Mesenchymal stem cell (in vitro differentiated cells and primary cell): ENCODE results near the gene VCAN.

Experiments used
- DNase-seq: peaks from one replicate; pipeline ENCODE4 v3.0.0-alpha.2; 2013
- H2AFZ ChIP-seq: one replicate; pipeline ENCODE4 v1.6.1; 2013; ENCODE audit warnings: low read depth, mild to moderate bottlenecking, control low read depth, inconsistent platforms, low read length, moderate library complexity
- H2AK5ac ChIP-seq: 2 replicates; pipeline ENCODE4 v1.6.1; 2013; ENCODE audit warnings: low read length, moderate library complexity, mild to moderate bottlenecking, inconsistent platforms; ENCODE audit not compliant: severe bottlenecking
- H2BK120ac ChIP-seq: one replicate; pipeline ENCODE4 v1.6.1; 2013; ENCODE audit warnings: low read depth, mild to moderate bottlenecking, inconsistent platforms, low read length, moderate library complexity
- H2BK12ac ChIP-seq, 2 experiments: one replicate each; pipeline ENCODE4 v1.6.1; 2013; ENCODE audit warnings: inconsistent platforms in 2 of 2, low read length in 2 of 2, mild to moderate bottlenecking in 2 of 2, moderate library complexity in 2 of 2, control low read depth in 1 of 2
- H2BK15ac ChIP-seq: one replicate; pipeline ENCODE4 v1.6.1; 2013; ENCODE audit warnings: mild to moderate bottlenecking, low read depth, inconsistent platforms; ENCODE audit not compliant: poor library complexity, severe bottlenecking
- H2BK5ac ChIP-seq: 2 replicates; pipeline ENCODE4 v1.6.1; 2013; ENCODE audit warnings: low read depth, mild to moderate bottlenecking, low read length, control low read depth, inconsistent platforms; ENCODE audit not compliant: poor library complexity, severe bottlenecking
- H3K14ac ChIP-seq, 2 experiments: one replicate each; pipeline ENCODE4 v1.6.1; 2013; ENCODE audit warnings: inconsistent platforms in 2 of 2, low read length in 2 of 2, control low read depth in 1 of 2, mild to moderate bottlenecking in 1 of 2, moderate library complexity in 1 of 2
- H3K18ac ChIP-seq, 2 experiments: one replicate each; pipeline ENCODE4 v1.6.1; 2013; ENCODE audit warnings: inconsistent platforms in 2 of 2, low read length in 2 of 2, control low read depth in 1 of 2, low read depth in 1 of 2, mild to moderate bottlenecking in 1 of 2
- H3K23ac ChIP-seq, 2 experiments: one replicate each; pipeline ENCODE4 v1.6.1; 2013; ENCODE audit warnings: inconsistent platforms in 2 of 2, low read length in 2 of 2, mild to moderate bottlenecking in 2 of 2, moderate library complexity in 2 of 2, control low read depth in 1 of 2
- H3K27ac ChIP-seq: 2 replicates; pipeline ENCODE4 v1.5.1; 2013; ENCODE audit warnings: mild to moderate bottlenecking, moderate library complexity, low read length, control low read depth, inconsistent platforms; ENCODE audit not compliant: poor library complexity, severe bottlenecking
- H3K27me3 ChIP-seq, 2 experiments: 2 replicates each; pipeline versions ENCODE4 v1.6.1 to v1.7.0; 2013; ENCODE audit warnings: low read length in 2 of 2, mild to moderate bottlenecking in 2 of 2, moderate library complexity in 2 of 2, control low read depth in 1 of 2, inconsistent platforms in 1 of 2; ENCODE audit not compliant: control insufficient read depth in 1 of 2, insufficient read depth in 1 of 2
- H3K36me3 ChIP-seq, 2 experiments: 2 replicates each; pipeline versions ENCODE4 v1.6.1 to v1.7.0; 2013; ENCODE audit warnings: low read length in 2 of 2, control low read depth in 1 of 2, inconsistent platforms in 1 of 2, low read depth in 1 of 2, mild to moderate bottlenecking in 1 of 2; ENCODE audit not compliant: insufficient read depth in 2 of 2, control insufficient read depth in 1 of 2
- H3K4ac ChIP-seq, 2 experiments: one replicate each; pipeline ENCODE4 v1.6.1; 2013; ENCODE audit warnings: inconsistent platforms in 2 of 2, low read length in 2 of 2, mild to moderate bottlenecking in 2 of 2, moderate library complexity in 2 of 2, control low read depth in 1 of 2, low read depth in 1 of 2
- H3K4me1 ChIP-seq: 2 replicates; pipeline ENCODE4 v1.6.1; 2013; ENCODE audit warnings: low read depth, low read length, control low read depth; ENCODE audit not compliant: control insufficient read depth, insufficient read depth
- H3K4me2 ChIP-seq: 2 replicates; pipeline ENCODE4 v1.6.1; 2013; ENCODE audit warnings: low read length, mild to moderate bottlenecking, inconsistent platforms; ENCODE audit not compliant: poor library complexity, severe bottlenecking
- H3K4me3 ChIP-seq, 2 experiments: 2 replicates each; pipeline versions ENCODE4 v1.5.1 to v1.7.0; 2013; ENCODE audit warnings: low read length in 2 of 2, mild to moderate bottlenecking in 2 of 2, control low read depth in 1 of 2, low read depth in 1 of 2; ENCODE audit not compliant: insufficient read depth in 1 of 2
- H3K79me1 ChIP-seq: replicated peaks from 2 replicates; pipeline ENCODE4 v1.6.1; 2013; ENCODE audit warnings: mild to moderate bottlenecking, control low read depth, low read length, inconsistent platforms; ENCODE audit not compliant: poor library complexity, severe bottlenecking
- H3K9ac ChIP-seq: 2 replicates; pipeline ENCODE4 v1.7.0; 2013; ENCODE audit warnings: mild to moderate bottlenecking, low read length, moderate library complexity
- H3K9me3 ChIP-seq: 2 replicates; pipeline ENCODE4 v1.7.0; 2013; ENCODE audit warnings: mild to moderate bottlenecking, low read length; ENCODE audit not compliant: control insufficient read depth
- H4K8ac ChIP-seq: one replicate; pipeline ENCODE4 v1.6.1; 2013; ENCODE audit warnings: inconsistent platforms, mild to moderate bottlenecking, low read length, moderate library complexity
- H4K91ac ChIP-seq: one replicate; pipeline ENCODE4 v1.6.1; 2013; ENCODE audit warnings: mild to moderate bottlenecking, low read length, inconsistent platforms
- WGBS: methylation state at CpG from one replicate; pipeline ENCODE4 v1.1.7; 2013; ENCODE audit warnings: mixed read lengths; 5-methylcytosine and 5-hydroxymethylcytosine counted together

Gene VCAN

DNA sequence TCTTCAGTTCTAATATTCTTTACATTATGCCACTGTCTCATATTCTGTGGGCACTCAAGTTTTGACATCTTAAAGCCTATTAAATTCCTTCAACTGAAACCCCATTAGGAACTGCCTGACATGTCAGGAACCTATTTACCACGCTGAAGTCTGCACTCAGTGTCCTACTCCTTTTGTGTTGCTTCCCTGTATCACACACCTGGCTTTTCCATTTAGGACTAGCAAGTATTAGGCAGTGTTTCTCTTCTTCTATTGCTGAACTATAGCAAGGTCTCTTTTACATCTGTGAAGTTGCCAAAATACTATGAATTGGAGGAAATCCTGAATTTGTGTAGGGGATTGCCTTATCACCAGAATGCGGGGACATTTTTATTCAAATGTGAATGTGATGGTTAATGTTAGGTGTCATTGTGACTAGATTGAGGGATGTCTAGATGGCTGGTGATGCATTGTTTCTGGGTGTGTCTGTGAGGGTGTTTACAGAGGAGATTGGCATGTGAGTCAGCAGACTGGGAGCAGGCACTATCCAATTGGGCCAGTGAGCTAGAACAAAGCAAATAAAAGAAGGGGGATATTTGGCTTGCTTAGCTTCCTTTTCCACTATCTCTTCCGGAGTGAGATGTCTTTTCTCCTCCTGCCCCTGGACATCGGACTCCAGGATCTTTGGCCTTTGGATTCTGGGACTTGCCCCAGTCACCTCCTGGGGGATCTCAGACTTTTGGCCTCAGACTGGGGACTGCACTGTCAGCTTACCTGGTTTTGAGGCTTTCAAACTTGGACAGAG is 21.2 kb upstream of the VCAN start:
- Histone ChIP-seq H2BK12ac (no peak overlapping the region), H3K18ac (no peak overlapping the region)
- WGBS: 95% methylated on average over 4 of the region's 4 CpGs

GRCh38 chr5:83450967-83451248 is 20.6 kb upstream of the VCAN start:
- no peak overlapping the region for H2BK12ac ChIP-seq
- no peak overlapping the region for H2BK15ac ChIP-seq
- H2BK5ac ChIP-seq: no peak overlapping the region
- no peak overlapping the region for H3K18ac ChIP-seq
- no peak overlapping the region for H2AFZ ChIP-seq
- no peaks in the 10 kb centered on the region for H3K36me3 ChIP-seq
- H3K27ac ChIP-seq: no peak overlapping the region
- H3K4ac ChIP-seq: no peak overlapping the region
- H3K4me3 ChIP-seq: no peak overlapping the region
- H3K9me3 ChIP-seq: peaks cover 15% of the 10 kb centered on the region
- no peak overlapping the region for H3K9ac ChIP-seq
- H2BK120ac ChIP-seq: no peak overlapping the region
- DNase-seq: no peak
- H4K91ac ChIP-seq: no peak overlapping the region
- no peaks in the 10 kb centered on the region for H3K4me1 ChIP-seq
- H3K27me3 ChIP-seq: no peaks in the 10 kb centered on the region
- H2AK5ac ChIP-seq: no peak overlapping the region
- no peak overlapping the region for H3K23ac ChIP-seq
- H4K8ac ChIP-seq: no peak overlapping the region
- H3K79me1 ChIP-seq: no peaks in the 10 kb centered on the region
- H3K14ac ChIP-seq: no peak overlapping the region
- no peak overlapping the region for H3K4me2 ChIP-seq

More for the DNA sequence above, 21.2 kb upstream of the VCAN start:
- Histone ChIP-seq H3K9me3 (peaks cover 15% of the 10 kb centered on the region), H3K4me3 (no peak overlapping the region), H3K9ac (no peak overlapping the region), H2AFZ (no peak overlapping the region), H3K14ac (no peak overlapping the region), H4K8ac (no peak overlapping the region), H4K91ac (no peak overlapping the region), H3K4me2 (no peak overlapping the region), H3K36me3 (no peaks in the 10 kb centered on the region), H2BK15ac (no peak overlapping the region), H3K27ac (no peak overlapping the region), H2BK120ac (no peak overlapping the region), H3K4me1 (no peaks in the 10 kb centered on the region), H3K23ac (no peak overlapping the region), H3K4ac (no peak overlapping the region), H3K79me1 (no peaks in the 10 kb centered on the region), H2BK5ac (no peak overlapping the region), H3K27me3 (no peaks in the 10 kb centered on the region), H2AK5ac (no peak overlapping the region)
- DNase-seq: no peak

DNA sequence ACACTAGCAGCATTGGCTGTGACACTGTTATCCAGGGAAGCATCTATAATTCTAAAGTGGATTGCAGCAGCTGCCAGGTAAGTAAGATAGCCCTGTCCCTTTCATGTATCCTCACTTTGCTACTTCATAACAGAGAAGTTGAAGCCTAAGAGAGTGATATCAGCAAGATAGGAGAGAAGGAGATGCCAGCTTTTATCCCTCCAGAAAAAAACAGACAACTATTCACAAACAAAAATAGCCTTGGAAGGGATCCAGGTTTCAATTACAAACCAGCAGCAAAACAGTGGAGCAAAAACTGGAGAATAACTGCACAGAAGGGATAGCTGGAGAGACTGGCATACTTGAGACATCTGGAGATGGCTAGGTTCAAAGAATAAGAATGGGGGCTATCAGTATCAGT is 19.6 kb upstream of the VCAN start:
- H3K27ac ChIP-seq: no peak overlapping the region
- no peak overlapping the region for H3K4me3 ChIP-seq
- no peak overlapping the region for H2BK120ac ChIP-seq
- H2BK12ac ChIP-seq: no peak overlapping the region
- no peak overlapping the region for H3K18ac ChIP-seq
- no peak overlapping the region for H2BK15ac ChIP-seq
- H3K9me3 ChIP-seq: peaks cover 15% of the 10 kb centered on the region
- H3K4me1 ChIP-seq: no peaks in the 10 kb centered on the region
- H3K79me1 ChIP-seq: no peaks in the 10 kb centered on the region
- H3K9ac ChIP-seq: no peak overlapping the region
- no peak overlapping the region for H2AFZ ChIP-seq
- H3K14ac ChIP-seq: no peak overlapping the region
- no peak overlapping the region for H4K8ac ChIP-seq
- H3K4me2 ChIP-seq: no peak overlapping the region
- no peak overlapping the region for H3K4ac ChIP-seq
- H3K36me3 ChIP-seq: no peaks in the 10 kb centered on the region
- H3K23ac ChIP-seq: no peak overlapping the region
- no peak overlapping the region for H2AK5ac ChIP-seq
- H3K27me3 ChIP-seq: no peaks in the 10 kb centered on the region
- no peak overlapping the region for H4K91ac ChIP-seq
- no peak overlapping the region for H2BK5ac ChIP-seq
- no peak for DNase-seq

DNA sequence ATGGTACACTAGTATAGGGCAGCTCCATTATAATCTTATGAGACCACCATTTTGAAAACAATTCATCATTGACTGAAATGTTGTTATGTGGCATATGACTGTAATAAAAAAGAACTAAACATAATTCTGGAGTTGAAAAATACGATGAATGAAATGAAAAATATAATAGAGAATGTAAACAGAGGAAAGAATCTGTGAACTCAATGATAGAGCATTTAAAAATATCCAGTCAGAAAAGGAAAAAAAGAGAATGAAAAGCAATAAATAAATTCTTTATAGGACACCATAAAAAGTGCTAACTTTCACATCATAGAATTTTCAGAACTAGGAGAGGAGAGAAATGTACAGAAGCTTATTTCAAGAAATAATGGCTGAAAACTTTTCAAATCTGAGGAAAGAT is 17.6 kb upstream of the VCAN start:
- H4K91ac ChIP-seq: no peak overlapping the region
- 80% methylated on average over 1 of the region's 1 CpG for WGBS
- no peak overlapping the region for H2BK15ac ChIP-seq
- no peak overlapping the region for H4K8ac ChIP-seq
- H3K4me3 ChIP-seq: no peak overlapping the region
- H3K14ac ChIP-seq: no peak overlapping the region
- no peaks in the 10 kb centered on the region for H3K79me1 ChIP-seq
- no peak overlapping the region for H3K9ac ChIP-seq
- no peaks in the 10 kb centered on the region for H3K27me3 ChIP-seq
- H3K36me3 ChIP-seq: no peaks in the 10 kb centered on the region
- no peak overlapping the region for H2AFZ ChIP-seq
- no peak overlapping the region for H2BK12ac ChIP-seq
- H3K23ac ChIP-seq: no peak overlapping the region
- DNase-seq: no peak
- H2BK120ac ChIP-seq: no peak overlapping the region
- H3K4me1 ChIP-seq: no peaks in the 10 kb centered on the region
- no peak overlapping the region for H3K18ac ChIP-seq
- H3K4ac ChIP-seq: no peak overlapping the region
- no peak overlapping the region for H2AK5ac ChIP-seq
- no peak overlapping the region for H3K27ac ChIP-seq
- H3K9me3 ChIP-seq: peaks cover 15% of the 10 kb centered on the region
- no peak overlapping the region for H3K4me2 ChIP-seq
- no peak overlapping the region for H2BK5ac ChIP-seq
